HTR-8/SVneo (cell line): ENCODE results near the gene OLFML3.
A peak's percentile ranks its signal among the peaks of the same experiment; 100 is the strongest.

Experiments used
- DNase-seq: peaks from one replicate; pipeline ENCODE4 v3.0.0; 2011; ENCODE audit warnings: low spot score, mixed read lengths; ENCODE audit not compliant: insufficient read length
- FAIRE-seq: peaks from 2 replicates; lab custom pipeline; 2011; peaks lifted over from hg19 to GRCh38; lab: Jason Lieb, UNC

Gene OLFML3, protein sequence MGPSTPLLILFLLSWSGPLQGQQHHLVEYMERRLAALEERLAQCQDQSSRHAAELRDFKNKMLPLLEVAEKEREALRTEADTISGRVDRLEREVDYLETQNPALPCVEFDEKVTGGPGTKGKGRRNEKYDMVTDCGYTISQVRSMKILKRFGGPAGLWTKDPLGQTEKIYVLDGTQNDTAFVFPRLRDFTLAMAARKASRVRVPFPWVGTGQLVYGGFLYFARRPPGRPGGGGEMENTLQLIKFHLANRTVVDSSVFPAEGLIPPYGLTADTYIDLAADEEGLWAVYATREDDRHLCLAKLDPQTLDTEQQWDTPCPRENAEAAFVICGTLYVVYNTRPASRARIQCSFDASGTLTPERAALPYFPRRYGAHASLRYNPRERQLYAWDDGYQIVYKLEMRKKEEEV

DNA sequence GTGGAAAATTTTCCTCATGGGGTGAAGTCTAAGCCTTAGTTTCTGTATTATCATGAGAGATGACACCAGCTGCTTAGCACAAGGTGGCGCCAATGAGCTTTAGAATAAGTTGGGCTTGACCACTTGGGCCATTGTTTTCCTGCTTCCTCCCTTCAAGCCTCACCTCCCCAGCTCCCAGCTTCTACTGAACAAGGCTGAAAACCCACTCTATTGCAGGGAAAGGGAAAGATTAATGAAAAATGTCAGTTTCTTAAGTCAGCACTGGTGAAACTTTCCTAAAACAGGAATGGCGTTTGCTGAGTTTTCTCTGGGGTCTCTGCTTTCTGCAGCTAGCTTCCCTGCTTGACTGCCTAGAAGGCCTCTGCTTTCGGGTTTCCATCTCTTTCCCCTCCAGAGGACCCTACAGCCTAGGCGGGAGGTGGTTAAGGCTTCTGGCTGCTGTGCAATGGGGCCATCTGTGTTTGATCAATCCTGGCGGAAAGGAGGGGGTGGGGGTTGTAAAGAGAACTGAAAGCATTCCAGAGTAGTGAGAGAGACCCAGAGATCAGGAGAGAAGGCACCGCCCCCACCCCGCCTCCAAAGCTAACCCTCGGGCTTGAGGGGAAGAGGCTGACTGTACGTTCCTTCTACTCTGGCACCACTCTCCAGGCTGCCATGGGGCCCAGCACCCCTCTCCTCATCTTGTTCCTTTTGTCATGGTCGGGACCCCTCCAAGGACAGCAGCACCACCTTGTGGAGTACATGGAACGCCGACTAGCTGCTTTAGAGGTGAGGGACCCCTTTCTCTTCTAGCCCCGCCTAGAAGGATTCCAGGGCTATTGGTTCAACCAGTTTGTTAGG, at the start of gene OLFML3:
Gene OLFML3, plus strand, starts transcription at position 612 of the 840 bp plus-strand sequence. Its CDS starts 43 bp downstream, at position 655.
- peak; percentile 60 for DNase-seq
- FAIRE-seq: no peak

DNA sequence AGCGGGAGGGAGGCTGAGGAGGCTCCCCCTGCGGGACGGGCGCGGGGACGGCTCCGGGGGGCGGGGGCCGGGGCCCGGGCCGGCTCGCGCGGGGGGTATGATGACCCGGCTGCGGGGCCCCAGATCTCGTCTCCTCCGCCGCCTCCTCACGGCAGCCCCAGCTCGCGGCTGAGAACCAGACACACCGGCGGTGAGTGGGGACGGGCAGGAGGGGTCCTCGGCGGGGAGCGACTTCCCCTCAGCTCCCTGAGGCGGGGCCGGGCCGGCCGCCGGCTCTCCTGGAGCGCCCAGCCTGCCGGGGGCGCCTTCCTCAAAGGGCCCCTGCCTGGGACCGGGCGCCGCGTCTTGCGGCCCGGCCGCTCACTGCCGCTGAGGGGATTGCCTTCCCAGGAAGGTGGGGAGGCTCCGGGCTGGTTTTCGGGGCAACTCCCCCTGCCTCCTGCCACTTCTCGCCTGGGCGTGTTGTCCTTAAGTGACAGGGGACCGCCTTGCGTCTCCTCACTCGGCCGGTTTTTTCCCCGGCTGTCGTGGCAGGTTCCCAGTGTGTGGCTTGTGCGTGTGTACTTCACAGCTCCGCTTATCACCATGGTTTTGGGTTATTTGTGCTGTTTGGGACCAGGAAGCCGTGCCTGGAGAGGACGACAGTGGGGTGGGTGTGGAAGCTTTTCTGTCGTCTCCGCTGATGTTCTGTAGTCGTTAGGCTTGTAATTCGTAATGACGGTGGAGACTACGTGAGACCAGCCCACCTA, 49.4 kb upstream of the OLFML3 start:
- DNase-seq (peak; percentile 10), FAIRE-seq (no peak)

DNA sequence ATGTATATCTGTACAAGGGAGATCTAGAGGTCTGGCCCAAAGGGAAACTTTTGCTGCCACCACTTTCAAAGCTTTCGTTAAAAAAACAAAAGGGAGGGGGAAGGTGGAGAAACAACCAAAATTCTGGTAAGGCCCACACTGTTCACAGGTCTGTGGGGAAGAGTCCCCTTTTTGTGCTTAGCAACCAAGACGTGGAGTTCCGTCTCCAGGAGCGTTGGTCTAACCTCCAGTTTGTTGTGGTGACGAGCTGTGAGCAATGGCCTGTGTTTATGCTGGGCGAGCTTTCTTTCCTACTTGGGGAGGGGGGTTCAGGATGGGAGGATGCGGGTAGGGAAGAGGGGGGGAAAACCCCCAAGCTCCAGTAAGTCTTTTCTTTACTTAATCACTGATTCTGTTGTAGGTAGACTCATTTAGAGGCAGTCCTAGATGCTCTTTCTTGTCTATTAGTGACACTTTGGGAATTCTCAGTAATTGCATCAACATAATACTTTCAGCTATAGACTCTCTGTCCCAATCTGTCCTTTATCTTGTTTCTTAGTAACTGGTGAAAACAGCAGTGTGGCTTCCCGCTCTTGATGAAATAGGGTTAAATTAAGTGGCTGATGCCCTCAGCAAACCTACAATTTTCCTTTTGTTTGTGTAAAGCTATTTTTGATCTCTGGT, 48.6 kb upstream of the OLFML3 start:
- DNase-seq: no peak
- FAIRE-seq: no peak

DNA sequence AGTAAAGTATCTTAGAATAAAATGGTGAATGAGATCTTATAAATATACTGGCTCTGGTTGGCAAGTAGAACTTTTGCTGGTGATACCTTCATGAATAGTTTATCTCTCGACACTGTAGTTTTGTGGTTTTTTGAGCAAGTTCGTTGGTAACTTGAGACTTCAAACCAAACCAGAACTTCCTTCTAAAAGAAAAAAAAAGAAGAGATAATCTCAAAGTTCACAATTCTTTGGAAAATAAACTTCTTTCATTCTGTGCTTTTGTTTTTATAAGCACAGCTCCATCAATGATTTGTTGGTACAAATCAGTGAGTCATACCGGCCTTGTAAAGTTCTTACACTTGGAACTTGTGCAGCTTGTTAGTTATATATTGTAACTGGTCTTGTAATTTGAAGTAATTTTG, 47.8 kb upstream of the OLFML3 start:
- DNase-seq: no peak
- no peak for FAIRE-seq

- DNase-seq (no peak), FAIRE-seq (no peak)
Measured at GRCh38 chr1:113934006-113934405, 45.3 kb upstream of the OLFML3 start.

DNA sequence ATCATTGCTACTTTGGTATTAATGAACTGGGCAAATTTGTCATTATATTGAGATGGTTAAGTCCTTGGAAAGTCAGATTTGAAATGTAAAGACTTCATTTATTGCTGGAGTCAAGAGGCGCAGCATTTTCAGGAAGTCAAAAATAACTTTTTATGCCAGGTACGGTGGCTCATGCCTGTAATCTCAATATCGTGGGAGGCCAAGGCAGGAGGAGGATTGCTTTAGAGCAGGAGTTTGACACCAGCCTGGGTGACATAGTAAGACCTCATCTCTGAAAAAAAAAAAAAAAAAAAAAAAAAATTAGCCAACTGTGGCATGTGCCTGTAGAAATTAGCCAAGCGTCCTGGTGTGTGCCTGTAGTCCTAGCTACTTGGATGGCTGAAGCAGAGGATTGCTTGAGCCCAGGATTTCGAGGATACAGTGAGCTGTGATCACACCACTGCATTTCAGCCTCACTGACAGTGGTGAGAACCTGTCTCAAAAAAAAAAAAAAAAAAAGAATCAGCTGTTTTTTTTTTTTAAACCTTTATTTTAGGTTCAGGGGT, 44.7 kb upstream of the OLFML3 start:
- no peak for DNase-seq
- no peak for FAIRE-seq

- FAIRE-seq (no peak), DNase-seq (no peak)
Measured at GRCh38 chr1:113935176-113935575, 44.1 kb upstream of the OLFML3 start.

DNA sequence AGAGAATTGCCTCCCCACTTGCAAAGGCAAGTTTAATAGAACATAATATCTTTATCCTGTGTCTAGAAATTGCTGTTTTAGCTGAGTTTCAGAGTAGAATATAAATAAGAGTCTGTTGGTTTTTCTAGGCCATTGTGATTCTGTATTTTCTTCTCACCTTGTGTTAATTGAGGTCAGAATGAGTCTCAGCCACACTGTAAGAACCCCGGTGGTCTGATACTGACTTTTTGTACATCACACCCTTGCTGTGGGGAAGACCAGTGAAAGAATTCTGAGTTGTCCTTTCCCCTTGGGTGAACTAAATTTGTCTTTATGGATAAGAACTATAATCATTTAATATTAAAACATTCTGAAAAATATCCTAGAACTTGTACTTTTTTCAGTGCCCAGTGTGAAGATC, 43.3 kb upstream of the OLFML3 start:
- FAIRE-seq (no peak), DNase-seq (no peak)

GRCh38 chr1:113937146-113937545, 42.1 kb upstream of the OLFML3 start:
- FAIRE-seq: no peak
- DNase-seq: no peak

DNA sequence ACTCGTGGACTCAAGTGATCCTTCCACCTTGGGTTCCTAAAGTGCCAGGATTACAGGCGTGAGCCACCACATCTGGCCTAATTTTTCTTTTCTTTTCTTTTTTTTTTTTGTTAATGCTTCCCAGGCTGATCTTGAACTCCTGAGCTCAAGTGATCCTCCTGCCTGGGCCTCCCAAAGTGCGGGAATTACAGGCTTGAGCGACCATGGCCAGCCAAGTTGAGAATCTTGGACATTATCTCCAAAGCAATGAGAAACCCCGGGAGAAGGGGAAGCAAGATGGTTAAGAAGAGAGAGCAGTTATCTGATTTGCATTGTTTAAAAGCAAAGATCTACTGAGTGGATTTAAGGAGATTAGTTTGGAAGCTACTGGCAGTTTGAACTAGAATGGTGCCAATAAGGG, 41.1 kb upstream of the OLFML3 start:
- FAIRE-seq (no peak), DNase-seq (no peak)

DNA sequence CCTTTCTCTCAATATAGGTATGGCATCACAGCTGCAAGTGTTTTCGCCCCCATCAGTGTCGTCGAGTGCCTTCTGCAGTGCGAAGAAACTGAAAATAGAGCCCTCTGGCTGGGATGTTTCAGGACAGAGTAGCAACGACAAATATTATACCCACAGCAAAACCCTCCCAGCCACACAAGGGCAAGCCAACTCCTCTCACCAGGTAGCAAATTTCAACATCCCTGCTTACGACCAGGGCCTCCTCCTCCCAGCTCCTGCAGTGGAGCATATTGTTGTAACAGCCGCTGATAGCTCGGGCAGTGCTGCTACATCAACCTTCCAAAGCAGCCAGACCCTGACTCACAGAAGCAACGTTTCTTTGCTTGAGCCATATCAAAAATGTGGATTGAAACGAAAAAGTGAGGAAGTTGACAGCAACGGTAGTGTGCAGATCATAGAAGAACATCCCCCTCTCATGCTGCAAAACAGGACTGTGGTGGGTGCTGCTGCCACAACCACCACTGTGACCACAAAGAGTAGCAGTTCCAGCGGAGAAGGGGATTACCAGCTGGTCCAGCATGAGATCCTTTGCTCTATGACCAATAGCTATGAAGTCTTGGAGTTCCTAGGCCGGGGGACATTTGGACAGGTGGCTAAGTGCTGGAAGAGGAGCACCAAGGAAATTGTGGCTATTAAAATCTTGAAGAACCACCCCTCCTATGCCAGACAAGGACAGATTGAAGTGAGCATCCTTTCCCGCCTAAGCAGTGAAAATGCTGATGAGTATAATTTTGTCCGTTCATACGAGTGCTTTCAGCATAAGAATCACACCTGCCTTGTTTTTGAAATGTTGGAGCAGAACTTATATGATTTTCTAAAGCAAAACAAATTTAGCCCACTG, 38.7 kb upstream of the OLFML3 start:
- DNase-seq: no peak
- no peak for FAIRE-seq

DNA sequence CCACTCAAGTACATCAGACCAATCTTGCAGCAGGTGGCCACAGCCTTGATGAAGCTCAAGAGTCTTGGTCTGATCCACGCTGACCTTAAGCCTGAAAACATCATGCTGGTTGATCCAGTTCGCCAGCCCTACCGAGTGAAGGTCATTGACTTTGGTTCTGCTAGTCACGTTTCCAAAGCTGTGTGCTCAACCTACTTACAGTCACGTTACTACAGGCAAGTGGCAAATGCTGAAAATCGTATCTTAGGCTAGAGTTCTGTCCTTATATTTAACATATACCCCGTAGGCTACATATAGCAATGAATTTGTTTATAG, 38.1 kb upstream of the OLFML3 start:
- no peak for DNase-seq
- FAIRE-seq: no peak

DNA sequence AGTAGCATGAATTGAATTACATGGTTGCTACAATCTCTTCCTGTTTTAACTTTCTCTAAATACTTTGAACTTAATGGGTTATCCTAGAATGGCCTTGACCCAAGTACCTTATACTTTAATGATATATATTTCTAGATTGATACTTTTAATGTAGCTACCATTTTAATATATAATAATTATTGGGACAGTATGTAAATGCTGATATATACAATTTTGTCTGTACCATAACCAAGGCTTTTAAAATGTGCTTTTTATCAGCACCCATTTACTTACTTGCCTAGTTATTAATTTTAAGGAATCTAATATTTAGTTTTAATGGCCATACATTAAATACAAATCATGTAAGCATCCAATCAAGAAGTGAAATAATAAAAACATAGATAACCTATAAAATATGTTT, 36.7 kb upstream of the OLFML3 start:
- FAIRE-seq (no peak), DNase-seq (no peak)

DNA sequence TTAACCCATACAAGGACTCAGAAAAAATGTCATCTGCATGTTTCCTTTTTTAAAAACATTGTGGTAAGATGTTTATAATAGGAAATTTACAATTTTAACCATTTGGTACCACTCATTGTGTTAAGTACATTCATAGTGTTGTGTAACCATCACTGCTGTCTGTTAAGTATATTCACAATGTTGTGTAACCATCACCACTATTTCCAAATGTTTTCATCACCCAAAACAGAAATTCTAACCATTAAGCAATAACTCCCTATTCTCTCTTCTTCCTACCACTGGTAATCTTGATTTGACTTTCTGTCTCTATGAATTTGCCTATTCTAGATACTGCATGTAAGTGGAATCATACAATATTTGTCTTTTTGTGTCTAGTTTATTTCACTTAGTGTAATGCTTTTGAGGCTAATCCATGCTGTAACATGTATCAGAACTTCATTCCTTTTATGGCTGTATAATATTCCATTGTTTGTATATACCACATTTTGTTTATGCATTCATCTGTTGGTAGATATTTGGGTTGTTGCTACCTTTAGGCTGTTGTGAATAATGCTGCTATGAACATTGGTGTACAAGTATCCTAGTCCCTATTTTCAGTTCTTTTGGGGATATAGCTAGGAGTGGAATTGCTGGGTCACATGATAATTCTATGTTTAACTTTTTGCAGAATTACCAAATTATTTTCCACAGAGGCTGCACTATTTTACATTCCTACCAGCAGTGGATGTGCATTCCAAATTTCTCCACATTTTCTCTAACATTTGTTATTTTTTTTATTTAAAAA, 36.1 kb upstream of the OLFML3 start:
- DNase-seq (no peak), FAIRE-seq (no peak)

DNA sequence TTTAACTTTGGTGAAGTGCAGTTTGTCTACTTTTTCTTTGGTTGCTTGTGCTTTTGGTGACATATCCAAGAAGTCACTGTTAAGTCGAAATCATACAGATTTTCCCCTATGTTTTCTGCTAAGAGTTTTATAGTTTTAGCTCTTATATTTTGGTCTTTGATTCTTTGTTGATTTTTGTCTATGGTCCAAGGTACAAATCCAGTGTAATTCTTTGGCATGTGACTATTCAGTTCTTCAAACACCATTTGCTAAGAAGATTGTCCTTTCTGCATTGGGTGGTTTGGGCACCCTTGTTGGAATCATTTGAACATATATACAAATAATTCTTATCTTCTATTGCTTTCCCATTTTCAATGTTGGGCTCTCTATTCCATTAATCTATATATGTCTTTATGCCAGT, 33.9 kb upstream of the OLFML3 start:
- FAIRE-seq (no peak), DNase-seq (no peak)

GRCh38 chr1:113946112-113946511, 33.2 kb upstream of the OLFML3 start:
- DNase-seq (no peak), FAIRE-seq (no peak)

GRCh38 chr1:113946678-113947387, 32.4 kb upstream of the OLFML3 start:
- FAIRE-seq (no peak), DNase-seq (no peak)
